ENCODE results near the gene ZNF224.
A peak's percentile ranks its signal among the peaks of the same experiment; 100 is the strongest.

ZNF224 gene

DNA sequence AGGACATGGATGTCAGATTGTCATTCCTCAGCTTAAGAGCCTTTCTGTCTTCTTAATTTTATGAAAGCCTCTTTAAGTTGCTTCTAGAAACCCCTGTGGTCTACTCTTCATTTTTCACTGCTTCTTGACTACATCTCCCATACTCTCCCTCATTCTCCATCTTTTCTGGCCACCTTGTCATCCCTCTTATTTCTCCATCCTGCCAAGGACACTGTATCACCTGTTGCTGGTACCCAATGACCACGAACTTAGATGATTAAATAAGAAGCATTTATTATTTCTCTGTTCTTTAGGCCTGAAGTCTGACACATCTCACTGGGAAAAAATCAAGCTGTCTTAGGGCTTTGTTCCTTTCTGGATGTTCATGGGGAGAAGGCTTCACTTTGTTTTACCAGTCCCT, 33.1 kb upstream of the ZNF224 start:
- TF ChIP-seq, protein P1, sequence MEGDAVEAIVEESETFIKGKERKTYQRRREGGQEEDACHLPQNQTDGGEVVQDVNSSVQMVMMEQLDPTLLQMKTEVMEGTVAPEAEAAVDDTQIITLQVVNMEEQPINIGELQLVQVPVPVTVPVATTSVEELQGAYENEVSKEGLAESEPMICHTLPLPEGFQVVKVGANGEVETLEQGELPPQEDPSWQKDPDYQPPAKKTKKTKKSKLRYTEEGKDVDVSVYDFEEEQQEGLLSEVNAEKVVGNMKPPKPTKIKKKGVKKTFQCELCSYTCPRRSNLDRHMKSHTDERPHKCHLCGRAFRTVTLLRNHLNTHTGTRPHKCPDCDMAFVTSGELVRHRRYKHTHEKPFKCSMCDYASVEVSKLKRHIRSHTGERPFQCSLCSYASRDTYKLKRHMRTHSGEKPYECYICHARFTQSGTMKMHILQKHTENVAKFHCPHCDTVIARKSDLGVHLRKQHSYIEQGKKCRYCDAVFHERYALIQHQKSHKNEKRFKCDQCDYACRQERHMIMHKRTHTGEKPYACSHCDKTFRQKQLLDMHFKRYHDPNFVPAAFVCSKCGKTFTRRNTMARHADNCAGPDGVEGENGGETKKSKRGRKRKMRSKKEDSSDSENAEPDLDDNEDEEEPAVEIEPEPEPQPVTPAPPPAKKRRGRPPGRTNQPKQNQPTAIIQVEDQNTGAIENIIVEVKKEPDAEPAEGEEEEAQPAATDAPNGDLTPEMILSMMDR (IDR thresholded peaks at IDR 0.05; ENCODE audit: unreplicated experiment in 3 of 3), result no peak
- peaks cover 8% of the 10 kb centered on the region for H3K9me3 Mint-ChIP-seq
- peaks cover 96% of the 10 kb centered on the region for H3K36me3 Mint-ChIP-seq (ENCODE audit: low read depth)
- H3K4me3 Mint-ChIP-seq, result no peak overlapping the region
- H3K27ac Mint-ChIP-seq, result no peak overlapping the region
- no peaks in the 10 kb centered on the region for H3K27me3 Mint-ChIP-seq (ENCODE audit: low read depth)
- H3K4me1 Mint-ChIP-seq, result no peaks in the 10 kb centered on the region

DNA sequence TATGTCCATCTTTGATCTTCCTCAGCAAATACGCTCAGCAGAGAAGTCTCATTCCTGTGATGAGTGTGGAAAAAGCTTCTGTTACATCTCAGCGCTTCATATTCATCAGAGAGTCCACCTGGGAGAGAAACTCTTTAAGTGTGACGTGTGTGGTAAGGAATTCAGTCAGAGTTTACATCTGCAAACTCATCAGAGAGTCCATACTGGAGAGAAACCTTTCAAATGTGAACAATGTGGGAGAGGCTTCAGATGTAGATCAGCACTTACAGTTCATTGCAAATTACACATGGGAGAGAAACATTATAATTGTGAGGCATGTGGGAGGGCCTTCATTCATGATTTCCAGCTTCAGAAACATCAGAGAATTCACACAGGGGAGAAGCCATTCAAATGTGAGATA, 27.9 kb upstream of the ZNF224 start:
- no peak overlapping the region for H3K4me3 Mint-ChIP-seq
- H3K27me3 Mint-ChIP-seq (ENCODE audit: low read depth), result no peaks in the 10 kb centered on the region

DNA sequence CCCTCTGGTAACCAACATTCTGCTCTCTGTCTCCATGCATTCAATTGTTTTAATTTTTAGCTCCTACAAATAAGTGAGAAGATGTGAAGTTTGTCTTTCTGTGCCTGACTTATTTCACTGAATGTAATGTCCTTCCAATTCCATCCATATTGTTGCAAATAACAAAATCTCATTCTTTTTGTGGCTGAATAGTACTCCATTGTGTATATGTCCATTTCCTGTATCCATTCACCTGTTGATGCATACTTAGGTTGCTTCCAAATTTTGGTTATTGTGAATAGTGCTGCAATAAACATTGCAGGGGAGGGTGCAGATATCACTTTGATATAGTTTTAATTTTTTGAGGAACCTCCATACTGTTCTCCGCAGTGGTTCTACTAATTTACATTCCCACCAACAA, 24.7 kb upstream of the ZNF224 start:
- Mint-ChIP-seq H3K27ac (no peak overlapping the region), H3K9me3 (peaks cover 51% of the 10 kb centered on the region), H3K36me3 (ENCODE audit: low read depth) (peaks cover 74% of the 10 kb centered on the region), H3K27me3 (ENCODE audit: low read depth) (no peaks in the 10 kb centered on the region), H3K4me1 (peaks cover 17% of the 10 kb centered on the region), H3K4me3 (no peak overlapping the region)
- TF ChIP-seq, protein P1 (IDR thresholded peaks at IDR 0.05; ENCODE audit: unreplicated experiment in 3 of 3), result no peak

More for the DNA sequence above, 27.9 kb upstream of the ZNF224 start:
- TF ChIP-seq, protein P1 (IDR thresholded peaks at IDR 0.05; ENCODE audit: unreplicated experiment in 3 of 3), result no peak
- H3K9me3 Mint-ChIP-seq, result peaks cover 45% of the 10 kb centered on the region
- no peak overlapping the region for H3K27ac Mint-ChIP-seq
- peaks cover 1% of the 10 kb centered on the region for H3K4me1 Mint-ChIP-seq
- peaks cover 91% of the 10 kb centered on the region for H3K36me3 Mint-ChIP-seq (ENCODE audit: low read depth)

DNA sequence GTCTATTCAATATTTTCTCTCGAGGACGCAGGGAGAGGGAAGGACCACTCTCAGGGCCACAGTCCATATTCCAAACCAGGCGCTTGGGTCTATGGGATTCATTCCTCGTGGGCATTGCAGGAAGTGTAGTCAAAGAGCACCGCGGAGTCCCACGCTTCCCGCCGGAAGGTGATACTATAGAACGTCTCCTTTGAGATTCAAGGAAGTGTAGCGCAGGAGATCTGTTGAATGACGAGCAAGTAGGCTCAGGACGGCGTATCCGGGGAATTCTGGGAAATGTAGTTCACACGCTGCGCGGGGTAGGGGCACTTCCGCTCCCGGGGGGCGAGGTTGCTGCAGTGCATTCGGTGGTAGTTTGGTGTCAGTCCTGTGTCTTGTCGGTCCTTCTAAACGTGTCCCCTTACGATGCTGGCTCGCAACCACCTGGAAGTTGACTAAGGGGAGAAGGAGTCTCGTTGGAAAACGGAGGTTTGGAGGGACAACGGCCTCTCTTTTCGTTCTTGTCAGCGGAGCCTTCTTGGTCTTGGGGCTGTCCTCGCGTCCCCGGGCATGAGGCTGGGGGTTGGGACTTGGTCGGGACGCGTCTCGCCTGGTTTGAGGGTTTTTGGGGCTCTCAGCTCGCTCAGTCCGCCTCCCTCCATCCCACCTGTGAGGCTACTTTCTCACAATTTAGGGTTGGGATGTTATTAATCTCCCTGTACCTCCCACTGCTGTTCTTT, 22.2 kb upstream of the ZNF224 start, which contains the start of gene ZNF284:
Gene ZNF284 (plus strand): TSS at position 336 of the 719 bp plus-strand sequence. CDS start 4,231 bp downstream, outside the sequence.
- TF ChIP-seq, protein P1 (IDR thresholded peaks at IDR 0.05; ENCODE audit: unreplicated experiment in 3 of 3), result no peak
- peak within 1 kb of the TSS; percentile 88 to 94 (median 90) for H3K4me3 Mint-ChIP-seq
- no peaks in the 10 kb centered on the region for H3K27me3 Mint-ChIP-seq (ENCODE audit: low read depth)
- H3K4me1 Mint-ChIP-seq, result peaks cover 17% of the 10 kb centered on the region
- peaks cover 63% of the 10 kb centered on the region for H3K36me3 Mint-ChIP-seq (ENCODE audit: low read depth)
- H3K9me3 Mint-ChIP-seq, result peaks cover 34% of the 10 kb centered on the region
- peak within 1 kb of the TSS; percentile 57 to 90 (median 74) for H3K27ac Mint-ChIP-seq

DNA sequence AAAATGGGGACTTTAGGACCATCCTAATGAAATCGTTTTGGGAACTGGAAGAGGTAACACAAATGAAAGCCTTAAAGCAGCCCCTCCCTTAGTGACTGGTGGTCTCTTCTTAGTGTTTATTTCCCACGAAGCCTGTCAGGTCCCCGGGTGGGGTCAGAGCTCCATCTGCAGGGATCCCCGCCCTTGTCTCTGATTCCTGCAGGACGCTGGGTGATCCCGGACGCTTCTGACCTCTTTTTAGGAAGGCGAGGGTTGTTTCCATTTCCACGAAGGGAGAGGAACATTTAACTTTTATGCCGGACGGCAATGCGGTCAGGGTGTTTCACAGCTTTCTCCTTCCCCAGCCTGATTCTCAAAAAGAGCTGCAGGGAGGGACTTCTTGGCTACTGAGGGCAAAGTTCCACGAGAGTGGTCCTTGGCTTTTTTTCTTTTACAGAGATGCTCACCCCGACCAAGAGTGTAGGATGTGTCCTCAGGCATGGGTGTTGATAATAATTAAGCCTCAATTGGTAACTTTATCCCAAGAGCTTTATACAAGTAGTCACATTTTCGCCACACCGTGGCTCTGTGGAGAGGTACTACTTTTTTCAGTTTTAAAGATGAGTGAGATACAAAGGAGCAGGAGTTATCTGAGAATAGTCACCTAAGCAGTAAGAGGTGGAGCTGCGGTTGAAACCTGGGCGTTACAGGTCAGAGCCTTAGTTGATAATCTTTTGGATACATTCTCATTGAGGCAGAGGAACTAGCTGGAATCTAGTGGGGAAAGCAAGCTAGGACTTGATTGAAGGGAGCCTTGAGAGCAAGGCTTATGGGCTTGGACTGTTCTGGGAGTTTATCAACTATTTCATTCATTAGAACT, 21.4 kb upstream of the ZNF224 start:
- TF ChIP-seq, protein P1 (IDR thresholded peaks at IDR 0.05; ENCODE audit: unreplicated experiment in 3 of 3), result no peak
- H3K4me3 Mint-ChIP-seq, result peak overlapping the region; percentile 88 to 94 (median 90)
- H3K4me1 Mint-ChIP-seq, result peaks cover 17% of the 10 kb centered on the region
- H3K36me3 Mint-ChIP-seq (ENCODE audit: low read depth), result peaks cover 61% of the 10 kb centered on the region
- H3K27ac Mint-ChIP-seq, result peak overlapping the region in 1 of 3 experiments; percentile 57
- peaks cover 29% of the 10 kb centered on the region for H3K9me3 Mint-ChIP-seq
- no peaks in the 10 kb centered on the region for H3K27me3 Mint-ChIP-seq (ENCODE audit: low read depth)
